ENCODE data around the gene CACFD1. TPM values are rescaled to one million over a fixed set of nuclear protein-coding genes. Genes with fewer than 3 reads are reported as not detected.

Gene CACFD1
- total and polyA plus RNA-seq, 2 experiments from 2014 or later, result 5.8 to 18.2 TPM

GRCh38 chr9:133417541-133418461, 42.0 kb upstream of the CACFD1 start, which contains the start of gene REXO4:
REXO4 (minus strand) TSS chr9:133418010; CDS start chr9:133417844, 166 bp downstream.
- Mint-ChIP-seq H3K4me3 (peak within 1 kb of the TSS; percentile 96), H3K27ac (peak within 1 kb of the TSS; percentile 95), H3K36me3 (ENCODE audit: low read depth) (peaks cover 36% of the 10 kb centered on the region), H3K27me3 (ENCODE audit: insufficient read depth, low read depth, poor library complexity) (peaks cover 19% of the 10 kb centered on the region), H3K4me1 (peaks cover 35% of the 10 kb centered on the region), H3K9me3 (peaks cover 8% of the 10 kb centered on the region; the same call in 2 of the 3 replicates)
- peaks cover 41% of the 10 kb centered on the region for H3K79me2 ChIP-seq (replicated peaks; ENCODE audit: insufficient read depth)
- peaks cover 5% of the 10 kb centered on the region for H4K20me1 ChIP-seq (replicated peaks; ENCODE audit: insufficient read depth)
- TF ChIP-seq, protein P1, sequence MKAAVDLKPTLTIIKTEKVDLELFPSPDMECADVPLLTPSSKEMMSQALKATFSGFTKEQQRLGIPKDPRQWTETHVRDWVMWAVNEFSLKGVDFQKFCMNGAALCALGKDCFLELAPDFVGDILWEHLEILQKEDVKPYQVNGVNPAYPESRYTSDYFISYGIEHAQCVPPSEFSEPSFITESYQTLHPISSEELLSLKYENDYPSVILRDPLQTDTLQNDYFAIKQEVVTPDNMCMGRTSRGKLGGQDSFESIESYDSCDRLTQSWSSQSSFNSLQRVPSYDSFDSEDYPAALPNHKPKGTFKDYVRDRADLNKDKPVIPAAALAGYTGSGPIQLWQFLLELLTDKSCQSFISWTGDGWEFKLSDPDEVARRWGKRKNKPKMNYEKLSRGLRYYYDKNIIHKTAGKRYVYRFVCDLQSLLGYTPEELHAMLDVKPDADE (IDR thresholded peaks at IDR 0.05), result peak; percentile 73
- TF ChIP-seq CREB1 (CRISPR knock-in tag; IDR thresholded peaks at IDR 0.05; ENCODE audit: low read depth) (peak; percentile 79), POLR2AphosphoS5 (IDR thresholded peaks at IDR 0.05; ENCODE audit: low read depth) (peak; percentile 73)
- TF ChIP-seq, protein P2, sequence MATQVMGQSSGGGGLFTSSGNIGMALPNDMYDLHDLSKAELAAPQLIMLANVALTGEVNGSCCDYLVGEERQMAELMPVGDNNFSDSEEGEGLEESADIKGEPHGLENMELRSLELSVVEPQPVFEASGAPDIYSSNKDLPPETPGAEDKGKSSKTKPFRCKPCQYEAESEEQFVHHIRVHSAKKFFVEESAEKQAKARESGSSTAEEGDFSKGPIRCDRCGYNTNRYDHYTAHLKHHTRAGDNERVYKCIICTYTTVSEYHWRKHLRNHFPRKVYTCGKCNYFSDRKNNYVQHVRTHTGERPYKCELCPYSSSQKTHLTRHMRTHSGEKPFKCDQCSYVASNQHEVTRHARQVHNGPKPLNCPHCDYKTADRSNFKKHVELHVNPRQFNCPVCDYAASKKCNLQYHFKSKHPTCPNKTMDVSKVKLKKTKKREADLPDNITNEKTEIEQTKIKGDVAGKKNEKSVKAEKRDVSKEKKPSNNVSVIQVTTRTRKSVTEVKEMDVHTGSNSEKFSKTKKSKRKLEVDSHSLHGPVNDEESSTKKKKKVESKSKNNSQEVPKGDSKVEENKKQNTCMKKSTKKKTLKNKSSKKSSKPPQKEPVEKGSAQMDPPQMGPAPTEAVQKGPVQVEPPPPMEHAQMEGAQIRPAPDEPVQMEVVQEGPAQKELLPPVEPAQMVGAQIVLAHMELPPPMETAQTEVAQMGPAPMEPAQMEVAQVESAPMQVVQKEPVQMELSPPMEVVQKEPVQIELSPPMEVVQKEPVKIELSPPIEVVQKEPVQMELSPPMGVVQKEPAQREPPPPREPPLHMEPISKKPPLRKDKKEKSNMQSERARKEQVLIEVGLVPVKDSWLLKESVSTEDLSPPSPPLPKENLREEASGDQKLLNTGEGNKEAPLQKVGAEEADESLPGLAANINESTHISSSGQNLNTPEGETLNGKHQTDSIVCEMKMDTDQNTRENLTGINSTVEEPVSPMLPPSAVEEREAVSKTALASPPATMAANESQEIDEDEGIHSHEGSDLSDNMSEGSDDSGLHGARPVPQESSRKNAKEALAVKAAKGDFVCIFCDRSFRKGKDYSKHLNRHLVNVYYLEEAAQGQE (IDR thresholded peaks at IDR 0.05; ENCODE audit: unreplicated experiment), result no peak
- no peaks in the 10 kb centered on the region for H3K27me3 ChIP-seq (ENCODE audit: insufficient read depth)
- peaks cover 10% of the 10 kb centered on the region for H3F3A ChIP-seq (replicated peaks; ENCODE audit: low read depth)
- H3K4me1 ChIP-seq (ENCODE audit: insufficient read depth), result peaks cover 7% of the 10 kb centered on the region
- H3K4me2 ChIP-seq, result peak within 1 kb of the TSS; percentile 91
- H3K36me3 ChIP-seq (ENCODE audit: insufficient read depth), result peaks cover 3% of the 10 kb centered on the region; the same call in 1 of the 2 replicates
- peak; percentile 96 for DNase-seq (ENCODE audit: low spot score)
- peak within 1 kb of the TSS; percentile 93 for H2AFZ ChIP-seq
- ATAC-seq, result peak; percentile 91
- peak within 1 kb of the TSS; percentile 97 for H3K4me3 ChIP-seq
- peak within 1 kb of the TSS; percentile 100 for H3K27ac ChIP-seq (ENCODE audit: low read depth)
- H3K9me2 ChIP-seq (ENCODE audit: insufficient read depth), result no peaks in the 10 kb centered on the region

- peaks cover 16% of the 10 kb centered on the region for H3K27me3 Mint-ChIP-seq (ENCODE audit: insufficient read depth, low read depth, poor library complexity)
- peaks cover 36% of the 10 kb centered on the region for H3K79me2 ChIP-seq (replicated peaks; ENCODE audit: insufficient read depth)
- H3K4me3 Mint-ChIP-seq, result peak overlapping the region; percentile 96
- peaks cover 5% of the 10 kb centered on the region; the same call in 1 of the 2 replicates for H4K20me1 ChIP-seq (replicated peaks; ENCODE audit: insufficient read depth)
- ATAC-seq (no peak), DNase-seq (ENCODE audit: low spot score) (peak; percentile 18)
- H2AFZ ChIP-seq, result no peak overlapping the region
- H3K27me3 ChIP-seq (ENCODE audit: insufficient read depth), result no peaks in the 10 kb centered on the region
- H3K9me3 Mint-ChIP-seq, result peaks cover 8% of the 10 kb centered on the region; the same call in 2 of the 3 replicates
- peak overlapping the region; percentile 97 for H3K4me3 ChIP-seq
- H3K36me3 Mint-ChIP-seq (ENCODE audit: low read depth), result peaks cover 25% of the 10 kb centered on the region
- H3K4me1 ChIP-seq (ENCODE audit: insufficient read depth), result peaks cover 7% of the 10 kb centered on the region
- no peaks in the 10 kb centered on the region for H3K36me3 ChIP-seq (ENCODE audit: insufficient read depth)
- no peaks in the 10 kb centered on the region for H3K9me2 ChIP-seq (ENCODE audit: insufficient read depth)
- H3K27ac Mint-ChIP-seq, result peak overlapping the region; percentile 34; the same call in 1 of the 2 replicates
- peaks cover 10% of the 10 kb centered on the region for H3F3A ChIP-seq (replicated peaks; ENCODE audit: low read depth)
- H3K4me2 ChIP-seq, result peak overlapping the region; percentile 91
- peaks cover 35% of the 10 kb centered on the region for H3K4me1 Mint-ChIP-seq
- no peak overlapping the region for H3K27ac ChIP-seq (ENCODE audit: low read depth)
- TF ChIP-seq EZH2phosphoT487 (IDR thresholded peaks at IDR 0.05; ENCODE audit: unreplicated experiment) (no peak), NANOG (IDR thresholded peaks at IDR 0.05; ENCODE audit: borderline replicate concordance) (no peak), STAT1 (IDR thresholded peaks at IDR 0.05; ENCODE audit: unreplicated experiment) (no peak), POLR2AphosphoS5 (IDR thresholded peaks at IDR 0.05; ENCODE audit: low read depth) (no peak), EZH2 (IDR thresholded peaks at IDR 0.05; ENCODE audit: low read depth, unreplicated experiment) (no peak), JUNB (IDR thresholded peaks at IDR 0.05; ENCODE audit: unreplicated experiment) (no peak)
- TF ChIP-seq, protein P1 (IDR thresholded peaks at IDR 0.05), result no peak
- TF ChIP-seq, protein P2 (IDR thresholded peaks at IDR 0.05; ENCODE audit: unreplicated experiment), result no peak
Measured at GRCh38 chr9:133419005-133419404, 40.8 kb upstream of the CACFD1 start.

Data from GM23338 (cell line).